Measurements from ENCODE around the gene C16orf46.

- no peak for TF ChIP-seq EZH2 (IDR thresholded peaks at IDR 0.05)
- no peak for TF ChIP-seq POLR2AphosphoS5 (IDR thresholded peaks at IDR 0.05; ENCODE audit: borderline replicate concordance, low read depth, low read length)
Measured at GRCh38 chr16:81036751-81037350, 40.2 kb downstream of the C16orf46 start.
